ENCODE results near the gene CENPH. TPM values are rescaled to one million over a fixed set of nuclear protein-coding genes. Genes with fewer than 3 reads are reported as not detected.
A peak's percentile ranks its signal among the peaks of the same experiment; 100 is the strongest.

Gene CENPH
- total RNA-seq, 1 donor from 2014 or later = 5.3 TPM

GRCh38 chr5:69211200-69211599, 21.8 kb downstream of the CENPH start:
- no peak for DNase-seq (ENCODE audit: extremely low spot score, unreplicated experiment)
- Mint-ChIP-seq H3K27ac (ENCODE audit: unreplicated experiment) (no peak overlapping the region), H3K36me3 (ENCODE audit: unreplicated experiment) (no peaks in the 10 kb centered on the region), H3K9me3 (ENCODE audit: unreplicated experiment) (no peaks in the 10 kb centered on the region), H3K4me1 (ENCODE audit: unreplicated experiment) (peaks cover 23% of the 10 kb centered on the region), H3K4me3 (ENCODE audit: unreplicated experiment) (no peak overlapping the region), H3K27me3 (ENCODE audit: unreplicated experiment) (no peaks in the 10 kb centered on the region)
- TF ChIP-seq CTCF (IDR thresholded peaks at IDR 0.05) = no peak

- H3K4me1 Mint-ChIP-seq (ENCODE audit: unreplicated experiment) = peaks cover 19% of the 10 kb centered on the region
- no peaks in the 10 kb centered on the region for H3K9me3 Mint-ChIP-seq (ENCODE audit: unreplicated experiment)
- H3K36me3 Mint-ChIP-seq (ENCODE audit: unreplicated experiment) = no peaks in the 10 kb centered on the region
- DNase-seq (ENCODE audit: extremely low spot score, unreplicated experiment) = no peak
- no peak overlapping the region for H3K4me3 Mint-ChIP-seq (ENCODE audit: unreplicated experiment)
- H3K27ac Mint-ChIP-seq (ENCODE audit: unreplicated experiment) = no peak overlapping the region
- H3K27me3 Mint-ChIP-seq (ENCODE audit: unreplicated experiment) = no peaks in the 10 kb centered on the region
- TF ChIP-seq CTCF (IDR thresholded peaks at IDR 0.05) = no peak
Measured at GRCh38 chr5:69212022-69212421, 22.6 kb downstream of the CENPH start.

- H3K27ac Mint-ChIP-seq (ENCODE audit: unreplicated experiment) = no peak overlapping the region
- TF ChIP-seq CTCF (IDR thresholded peaks at IDR 0.05) = no peak
- H3K4me3 Mint-ChIP-seq (ENCODE audit: unreplicated experiment) = no peak overlapping the region
- no peaks in the 10 kb centered on the region for H3K27me3 Mint-ChIP-seq (ENCODE audit: unreplicated experiment)
- peaks cover 27% of the 10 kb centered on the region for H3K4me1 Mint-ChIP-seq (ENCODE audit: unreplicated experiment)
- no peaks in the 10 kb centered on the region for H3K36me3 Mint-ChIP-seq (ENCODE audit: unreplicated experiment)
- peak; percentile 65 for DNase-seq (ENCODE audit: extremely low spot score, unreplicated experiment)
- no peaks in the 10 kb centered on the region for H3K9me3 Mint-ChIP-seq (ENCODE audit: unreplicated experiment)
Measured at GRCh38 chr5:69213513-69214215, 24.3 kb downstream of the CENPH start.

GRCh38 chr5:69217151-69217511, 27.7 kb downstream of the CENPH start:
- peak overlapping the region; percentile 96 for H3K4me3 Mint-ChIP-seq (ENCODE audit: unreplicated experiment)
- H3K27ac Mint-ChIP-seq (ENCODE audit: unreplicated experiment) = no peak overlapping the region
- no peaks in the 10 kb centered on the region for H3K9me3 Mint-ChIP-seq (ENCODE audit: unreplicated experiment)
- peaks cover 20% of the 10 kb centered on the region for H3K4me1 Mint-ChIP-seq (ENCODE audit: unreplicated experiment)
- no peak for TF ChIP-seq CTCF (IDR thresholded peaks at IDR 0.05)
- no peaks in the 10 kb centered on the region for H3K27me3 Mint-ChIP-seq (ENCODE audit: unreplicated experiment)
- DNase-seq (ENCODE audit: extremely low spot score, unreplicated experiment) = no peak
- peaks cover 5% of the 10 kb centered on the region for H3K36me3 Mint-ChIP-seq (ENCODE audit: unreplicated experiment)

GRCh38 chr5:69217548-69218526, 28.5 kb downstream of the CENPH start:
- no peaks in the 10 kb centered on the region for H3K27me3 Mint-ChIP-seq (ENCODE audit: unreplicated experiment)
- peak overlapping the region; percentile 95 for H3K27ac Mint-ChIP-seq (ENCODE audit: unreplicated experiment)
- peaks cover 5% of the 10 kb centered on the region for H3K36me3 Mint-ChIP-seq (ENCODE audit: unreplicated experiment)
- peak; percentile 28 for TF ChIP-seq CTCF (IDR thresholded peaks at IDR 0.05)
- peak overlapping the region; percentile 96 for H3K4me3 Mint-ChIP-seq (ENCODE audit: unreplicated experiment)
- no peaks in the 10 kb centered on the region for H3K9me3 Mint-ChIP-seq (ENCODE audit: unreplicated experiment)
- peaks cover 22% of the 10 kb centered on the region for H3K4me1 Mint-ChIP-seq (ENCODE audit: unreplicated experiment)
- peak; percentile 97 for DNase-seq (ENCODE audit: extremely low spot score, unreplicated experiment)
